ENCODE results near the gene EHD1.

DNA sequence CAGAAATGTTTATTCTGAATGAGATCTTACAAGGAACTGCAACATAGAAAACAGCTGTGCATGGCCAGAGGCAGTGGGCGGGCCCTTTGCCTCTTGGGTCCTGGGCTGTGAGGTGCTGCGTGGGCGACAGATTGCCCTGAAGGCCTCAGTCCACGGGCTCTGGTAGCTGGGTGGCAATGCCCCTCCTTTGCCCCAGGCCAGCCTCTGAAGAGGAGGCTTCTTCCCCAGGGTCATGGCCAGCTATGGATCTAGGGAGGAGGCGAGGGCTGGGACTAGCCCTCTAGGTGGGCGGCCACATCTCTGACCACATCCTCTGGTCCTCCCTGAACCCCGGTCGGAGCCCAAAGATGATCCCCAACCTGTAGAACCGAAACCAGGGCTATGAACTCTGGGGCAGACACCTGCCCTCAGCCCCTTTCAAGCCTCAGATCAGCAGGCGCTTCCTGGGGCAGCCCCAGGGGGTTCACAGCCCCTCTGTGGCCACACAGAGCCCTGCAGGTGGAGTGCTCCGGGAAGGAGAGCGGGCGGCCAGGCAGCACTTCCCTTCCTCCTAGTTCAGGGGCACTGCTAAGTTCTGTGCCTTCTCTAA is 27.3 kb downstream of the EHD1 start:
- TF ChIP-seq, protein P1, sequence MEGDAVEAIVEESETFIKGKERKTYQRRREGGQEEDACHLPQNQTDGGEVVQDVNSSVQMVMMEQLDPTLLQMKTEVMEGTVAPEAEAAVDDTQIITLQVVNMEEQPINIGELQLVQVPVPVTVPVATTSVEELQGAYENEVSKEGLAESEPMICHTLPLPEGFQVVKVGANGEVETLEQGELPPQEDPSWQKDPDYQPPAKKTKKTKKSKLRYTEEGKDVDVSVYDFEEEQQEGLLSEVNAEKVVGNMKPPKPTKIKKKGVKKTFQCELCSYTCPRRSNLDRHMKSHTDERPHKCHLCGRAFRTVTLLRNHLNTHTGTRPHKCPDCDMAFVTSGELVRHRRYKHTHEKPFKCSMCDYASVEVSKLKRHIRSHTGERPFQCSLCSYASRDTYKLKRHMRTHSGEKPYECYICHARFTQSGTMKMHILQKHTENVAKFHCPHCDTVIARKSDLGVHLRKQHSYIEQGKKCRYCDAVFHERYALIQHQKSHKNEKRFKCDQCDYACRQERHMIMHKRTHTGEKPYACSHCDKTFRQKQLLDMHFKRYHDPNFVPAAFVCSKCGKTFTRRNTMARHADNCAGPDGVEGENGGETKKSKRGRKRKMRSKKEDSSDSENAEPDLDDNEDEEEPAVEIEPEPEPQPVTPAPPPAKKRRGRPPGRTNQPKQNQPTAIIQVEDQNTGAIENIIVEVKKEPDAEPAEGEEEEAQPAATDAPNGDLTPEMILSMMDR (IDR thresholded peaks at IDR 0.05 in 8 of 11, conservative IDR thresholded peaks at IDR 0.05 in 3 of 11) = peak in 8 of 11 experiments; percentile 25 to 56 (median 42)
- no peak for TF ChIP-seq POLR2A (IDR thresholded peaks at IDR 0.05)
